Frontal cortex (tissue), 4 donors: ENCODE measurements around the gene CLASP1. TPM values are rescaled to one million over a fixed set of nuclear protein-coding genes. Genes with fewer than 3 reads are reported as not detected.
"Not testable (repeated sequence)": the region's sequence is repeated elsewhere in the genome, so short reads cannot be mapped to it uniquely, and the experiment has no call there.

Experiments
- DNase-seq, 2 donors: peaks; one replicate each; pipeline ENCODE4 v3.0.0; 2012; ENCODE audit warnings: low spot score in 2 of 2
- FAIRE-seq: peaks from 2 replicates; lab custom pipeline; 2012; peaks lifted over from hg19 to GRCh38; lab: Jason Lieb, UNC
- total RNA-seq: library from RNA; depleted of rRNA; stranded (reverse); fragments of >200 nt; gene quantifications from one replicate; pipeline ENCODE4 v1.2.3, GENCODE V29; 2014
- donor health status: control.
- donor health status: control.
- donor health status: control.

CLASP1 gene
- total RNA-seq, 1 donor from 2014 or later: 129 TPM

GRCh38 chr2:121664086-121664485 is 14.8 kb upstream of the CLASP1 start:
- no peak for FAIRE-seq
- no peak for DNase-seq

DNA sequence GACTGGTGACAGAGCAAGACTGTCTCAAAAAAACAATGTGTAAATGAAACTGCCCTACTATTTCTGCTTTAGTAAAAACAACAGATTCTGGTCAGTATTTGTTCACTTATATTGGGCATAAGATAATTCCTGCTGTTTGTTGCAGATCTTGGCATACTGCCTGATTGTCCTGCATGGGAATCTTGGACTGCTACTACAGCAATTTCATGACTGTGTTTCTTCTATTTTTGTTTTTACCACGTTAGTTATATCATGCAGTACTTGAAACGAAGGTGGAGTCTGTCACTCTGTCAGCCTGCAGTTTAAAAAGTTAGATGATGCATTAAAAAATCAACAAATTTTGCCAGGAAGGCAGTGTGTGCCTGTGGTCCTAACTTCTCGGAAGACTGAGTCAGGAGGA is 14.2 kb upstream of the CLASP1 start:
- FAIRE-seq: no peak

DNA sequence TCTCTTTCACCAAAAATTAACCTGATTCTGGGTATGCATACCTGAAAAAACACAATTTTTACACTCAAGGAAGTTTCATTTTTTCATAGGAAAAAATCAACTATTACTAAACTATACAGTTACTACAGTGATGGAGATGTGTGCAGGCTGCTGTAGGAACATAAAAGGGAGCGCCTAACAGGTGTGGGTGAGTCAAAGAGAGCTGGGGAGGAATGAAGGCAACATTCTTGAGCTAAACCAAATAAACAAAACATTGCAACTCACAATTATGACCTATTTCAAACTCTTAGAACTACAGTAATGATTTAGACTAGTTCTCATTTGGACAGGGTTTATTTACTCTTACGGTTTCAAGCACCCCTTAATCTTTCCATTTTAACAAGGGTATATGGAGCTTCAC is 13.4 kb upstream of the CLASP1 start:
- DNase-seq (no peak), FAIRE-seq (no peak)

More for the DNA sequence above, 14.2 kb upstream of the CLASP1 start:
- no peak for DNase-seq

DNA sequence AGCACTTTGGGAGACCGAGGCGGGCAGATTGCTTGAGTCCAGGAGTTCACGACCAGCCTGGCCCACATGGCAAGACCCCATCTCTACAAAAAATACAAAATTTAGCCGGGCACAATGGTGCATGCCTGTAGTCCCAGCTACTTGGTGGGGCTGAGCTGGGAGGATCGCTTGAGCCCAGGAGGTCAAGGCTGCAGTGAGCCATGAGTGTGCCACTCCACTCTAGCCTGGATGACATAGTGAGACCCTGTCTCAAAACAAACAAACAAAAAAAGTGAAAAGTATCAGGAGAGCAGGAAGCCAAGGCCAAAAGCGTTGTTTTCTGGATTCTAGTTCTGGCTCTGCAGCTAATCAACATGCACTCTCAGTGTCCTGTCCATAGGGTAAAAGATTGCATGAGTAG is 10.7 kb upstream of the CLASP1 start:
- FAIRE-seq (no peak), DNase-seq (no peak)

DNA sequence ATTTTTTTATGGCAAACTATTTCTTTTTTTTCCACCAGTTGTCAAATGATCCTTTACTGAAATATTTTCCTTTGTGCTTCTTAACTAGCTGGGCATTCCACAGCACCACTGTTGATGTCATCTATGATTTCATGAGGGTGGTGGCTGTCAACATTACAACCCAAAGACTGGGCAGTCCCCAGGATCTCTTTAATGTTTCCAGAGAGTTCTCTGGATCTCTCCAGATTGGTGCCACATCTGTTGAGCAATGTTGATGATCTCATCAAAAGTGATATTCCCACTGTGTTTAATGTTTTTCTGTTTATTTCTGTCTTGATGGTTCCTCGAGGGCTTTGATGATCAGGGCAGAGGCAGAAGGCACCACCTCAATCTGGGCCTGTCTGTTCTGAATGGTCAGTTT is 9.1 kb upstream of the CLASP1 start:
- not testable (repeated sequence) for DNase-seq, FAIRE-seq

DNA sequence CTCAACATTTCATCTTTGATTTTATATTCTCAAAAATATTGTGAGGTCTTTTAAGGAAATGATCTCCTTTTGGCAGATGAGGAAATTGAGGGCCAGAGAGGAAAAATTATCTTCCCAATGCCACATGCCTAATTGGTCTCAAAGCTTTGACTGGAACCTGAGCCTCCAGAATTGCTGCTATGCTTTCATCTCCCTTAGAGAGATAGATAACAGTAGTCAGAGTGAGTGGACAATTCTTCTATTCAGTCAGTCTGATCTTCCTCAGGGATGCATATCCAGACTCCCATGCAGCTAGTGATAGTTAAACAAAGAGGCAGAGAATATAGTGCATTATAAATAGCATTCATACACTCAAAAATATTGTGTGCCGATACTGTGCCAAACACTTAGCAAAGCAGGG is 3.8 kb upstream of the CLASP1 start:
- DNase-seq (no peak), FAIRE-seq (no peak)

- DNase-seq: no peak
- FAIRE-seq: no peak
These were observed 1.2 kb upstream of the CLASP1 start for GRCh38 chr2:121650315-121650930.

GRCh38 chr2:121649596-121650314 is 493 bp upstream of the CLASP1 start:
- FAIRE-seq (no peak), DNase-seq (peak; percentile 92)

DNA sequence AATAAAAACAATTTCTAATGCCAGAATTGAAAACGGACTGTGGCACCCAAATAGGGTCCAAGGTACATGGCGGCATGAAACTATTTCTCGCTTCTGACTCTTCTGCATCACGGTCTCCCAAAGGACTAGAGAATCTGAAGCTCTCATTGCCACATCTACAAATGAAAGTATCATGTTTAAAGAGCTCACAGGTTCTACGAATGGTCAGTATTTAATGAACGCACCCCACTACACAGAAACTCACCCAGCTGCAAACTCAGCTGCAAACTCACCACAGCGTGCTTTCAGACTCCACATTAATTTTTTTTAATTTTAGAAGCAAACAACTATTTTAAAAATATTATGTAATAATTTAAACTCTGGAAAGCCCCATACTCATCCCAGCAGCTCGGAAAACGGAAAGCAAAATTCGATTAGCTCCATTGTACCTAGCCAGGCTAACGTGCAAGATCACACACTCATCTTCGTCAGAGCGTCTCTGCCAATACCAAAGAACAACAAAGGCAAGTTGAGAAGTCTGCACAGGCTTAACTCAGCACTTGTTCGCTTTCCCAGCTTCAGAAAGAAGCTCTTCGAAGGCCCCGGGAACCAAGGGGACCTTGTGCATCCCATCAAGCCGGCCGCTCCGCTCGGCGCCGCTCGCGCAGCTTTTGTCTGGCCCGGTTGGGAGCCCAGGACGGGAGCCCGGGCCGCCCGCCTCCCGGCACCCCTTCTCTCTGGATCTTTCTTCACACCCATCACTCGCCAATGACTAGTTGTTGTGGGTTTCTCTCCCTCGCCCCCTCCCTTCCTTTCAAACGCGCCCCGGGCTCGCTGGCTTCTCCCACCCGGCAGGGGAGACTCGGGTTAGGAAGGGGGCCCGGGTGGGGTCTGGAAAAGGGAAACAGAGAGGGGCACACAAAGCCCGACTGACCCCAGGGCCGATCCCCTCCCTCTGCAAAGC is 785 bp downstream of the CLASP1 start:
- FAIRE-seq (no peak), DNase-seq (peak; percentile 34 to 45)

DNA sequence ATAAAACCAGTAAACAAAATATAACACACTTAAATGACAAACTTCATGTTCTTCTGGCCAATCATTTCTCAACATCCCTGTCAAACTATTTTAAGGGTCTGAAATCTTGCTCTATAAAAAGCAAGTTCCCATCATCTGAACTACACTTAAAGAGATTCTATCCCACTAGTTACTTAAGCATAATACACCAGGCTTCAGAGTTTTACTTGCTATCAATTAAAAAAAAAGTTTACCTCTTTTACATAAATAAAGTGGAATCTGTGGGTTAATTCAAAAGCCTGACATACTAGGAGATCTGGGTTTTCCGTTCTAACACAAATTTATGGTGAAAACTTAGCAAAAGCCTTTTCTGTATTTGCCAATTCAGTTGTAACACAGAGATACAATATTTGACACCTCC is 1.9 kb downstream of the CLASP1 start:
- DNase-seq (no peak), FAIRE-seq (no peak)

DNA sequence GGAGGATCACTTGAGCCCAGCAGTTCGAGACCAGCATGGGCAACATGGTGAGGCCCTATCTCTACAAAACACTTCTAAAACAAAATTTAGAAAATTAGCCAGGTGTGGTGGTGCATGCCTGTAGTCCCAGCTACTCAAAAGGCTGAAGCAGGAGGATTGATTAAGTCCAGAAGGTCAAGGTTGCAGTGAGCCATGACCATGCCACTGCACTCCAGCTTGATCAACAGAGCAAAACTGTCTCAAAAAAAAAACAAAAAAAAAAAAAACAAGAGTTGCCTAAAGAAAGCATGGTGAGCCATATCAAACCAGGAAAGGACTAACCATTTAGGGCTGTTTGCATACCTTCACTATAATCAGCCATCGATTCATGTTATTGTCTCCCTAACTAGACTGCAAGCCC is 4.5 kb downstream of the CLASP1 start:
- FAIRE-seq: no peak
- no peak for DNase-seq

GRCh38 chr2:121643877-121644276 is 5.4 kb downstream of the CLASP1 start:
- no peak for DNase-seq
- no peak for FAIRE-seq

- DNase-seq (no peak), FAIRE-seq (no peak)
These were observed 8.6 kb downstream of the CLASP1 start for GRCh38 chr2:121640380-121641316.

- DNase-seq, FAIRE-seq: not testable (repeated sequence)
These were observed 9.4 kb downstream of the CLASP1 start for GRCh38 chr2:121639846-121640245.

GRCh38 chr2:121638333-121638732 is 10.9 kb downstream of the CLASP1 start:
- DNase-seq: no peak
- FAIRE-seq: no peak

- FAIRE-seq (no peak), DNase-seq (no peak)
These were observed 13.9 kb downstream of the CLASP1 start for GRCh38 chr2:121635371-121635770.

DNA sequence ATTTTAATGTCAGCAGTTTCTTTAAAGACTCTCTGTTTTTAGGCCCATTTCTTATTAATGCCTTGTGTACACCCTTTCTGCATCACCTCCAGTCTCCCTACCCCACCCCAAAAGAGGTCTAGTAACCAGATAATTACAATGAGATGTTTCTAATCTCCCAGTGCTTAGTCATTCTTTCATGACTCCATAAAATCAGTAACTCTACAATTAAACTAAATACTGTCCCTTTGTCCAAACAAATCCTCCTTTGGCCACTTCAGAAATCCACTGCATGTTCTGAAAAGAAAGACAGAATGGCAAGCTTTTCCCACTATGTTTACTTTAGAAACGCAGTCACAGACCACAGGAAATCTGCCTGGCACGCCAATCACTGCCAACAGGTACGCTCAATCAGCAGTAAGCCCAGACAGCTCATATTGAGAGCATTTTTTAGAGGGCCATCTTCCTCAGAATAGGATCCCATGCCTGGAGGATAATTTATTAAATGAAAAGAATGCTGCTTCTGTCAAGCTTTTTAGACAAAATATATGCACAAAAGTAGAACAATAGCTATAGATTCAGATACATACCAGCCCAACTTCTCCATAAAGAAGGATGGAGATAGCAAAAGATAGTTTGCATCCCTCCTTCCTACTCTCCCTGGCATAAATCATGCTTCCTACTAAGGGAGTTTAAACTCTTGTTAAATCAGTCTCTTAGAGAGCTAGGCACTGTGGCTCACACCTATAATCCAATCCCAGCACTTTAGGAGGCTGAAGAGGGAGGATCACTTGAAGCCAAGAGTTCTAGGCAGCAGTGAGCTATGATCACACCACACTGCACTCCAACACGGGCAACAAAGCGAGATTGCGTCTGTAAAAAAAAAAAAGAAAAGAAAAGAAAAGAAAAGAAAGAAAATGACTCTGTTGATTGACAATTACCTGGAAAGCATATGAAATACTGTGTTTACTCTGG is 14.6 kb downstream of the CLASP1 start:
- no peak for FAIRE-seq
- no peak for DNase-seq

DNA sequence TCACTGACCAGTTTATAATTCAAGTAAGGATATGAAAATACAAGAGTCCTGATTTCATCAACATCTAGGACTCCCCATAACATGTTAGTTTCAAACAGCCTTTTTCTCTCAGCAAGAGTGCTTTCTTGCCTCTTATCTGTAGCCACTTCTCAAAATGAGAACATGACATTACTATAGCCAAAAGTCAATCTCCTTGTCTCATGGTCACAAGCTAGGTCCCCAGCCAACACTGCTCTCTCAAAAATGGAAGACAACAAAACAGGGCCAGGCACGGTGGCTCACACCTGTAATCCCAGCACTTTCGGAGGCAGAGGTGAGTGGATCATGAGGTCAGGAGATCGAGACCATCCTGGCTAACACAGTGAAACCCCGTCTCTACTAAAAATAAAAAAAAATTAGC is 15.8 kb downstream of the CLASP1 start:
- FAIRE-seq (no peak), DNase-seq (no peak)
